ENCODE data around the gene PLXDC2. TPM values are rescaled to one million over a fixed set of nuclear protein-coding genes. Genes with fewer than 3 reads are reported as not detected.

Gene PLXDC2
- total and polyA plus RNA-seq, 2 donors, result 25.9 to 72.7 TPM

DNA sequence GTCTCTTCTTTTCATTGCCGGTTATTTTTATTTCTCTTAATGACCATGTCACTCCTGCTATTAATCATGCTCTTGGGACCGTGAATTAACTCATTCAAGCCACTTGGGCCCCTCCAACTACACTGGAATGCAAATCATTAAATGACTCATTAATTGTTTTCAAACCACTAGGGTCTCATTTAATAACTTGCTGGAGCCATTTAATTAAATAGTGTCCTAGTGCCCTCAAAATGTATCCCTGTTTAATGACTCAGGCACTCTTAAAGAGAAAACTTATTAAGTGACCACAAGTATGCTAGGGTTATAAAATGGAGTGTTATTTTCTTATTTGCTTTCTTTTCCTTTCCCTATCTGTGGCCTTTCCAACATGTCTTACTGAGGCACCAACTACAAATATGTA is 73.0 kb downstream of the PLXDC2 start:
- Histone ChIP-seq H3K27ac (ENCODE audit: low read depth) (no peak overlapping the region), H3K36me3 (ENCODE audit: insufficient read depth) (no peaks in the 10 kb centered on the region), H3K4me1 (ENCODE audit: insufficient read depth) (no peaks in the 10 kb centered on the region), H3K4me3 (ENCODE audit: low read depth, low read length) (no peak overlapping the region)
- no peak for DNase-seq (ENCODE audit: extremely low spot score)
- WGBS, result 69% methylated on average over 2 of the region's 2 CpGs

DNA sequence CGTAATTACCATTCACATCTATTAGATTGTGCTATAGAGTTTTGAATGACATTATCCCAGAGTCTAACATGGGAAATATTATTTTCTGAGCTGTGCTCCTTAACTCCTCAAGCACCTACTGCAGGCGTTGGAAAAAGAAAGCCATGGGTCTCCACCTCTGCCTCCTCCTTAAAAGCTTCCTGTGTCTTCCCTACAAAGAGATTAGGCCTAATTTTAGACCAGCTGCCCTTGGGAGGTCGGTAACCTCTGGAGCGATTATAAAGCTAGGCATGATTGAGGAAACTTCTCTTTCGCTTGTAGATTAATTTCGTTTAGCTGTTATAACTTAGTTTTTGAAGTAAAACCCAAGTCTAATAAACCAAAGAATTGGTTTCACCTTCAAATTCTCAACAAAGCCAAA is 75.2 kb downstream of the PLXDC2 start:
- Histone ChIP-seq H3K27ac (ENCODE audit: low read depth) (no peak overlapping the region), H3K4me3 (ENCODE audit: low read depth, low read length) (no peak overlapping the region), H3K36me3 (ENCODE audit: insufficient read depth) (peaks cover 3% of the 10 kb centered on the region), H3K4me1 (ENCODE audit: insufficient read depth) (no peaks in the 10 kb centered on the region)
- DNase-seq (ENCODE audit: extremely low spot score), result no peak
- WGBS, result 82% methylated on average over 6 of the region's 6 CpGs

DNA sequence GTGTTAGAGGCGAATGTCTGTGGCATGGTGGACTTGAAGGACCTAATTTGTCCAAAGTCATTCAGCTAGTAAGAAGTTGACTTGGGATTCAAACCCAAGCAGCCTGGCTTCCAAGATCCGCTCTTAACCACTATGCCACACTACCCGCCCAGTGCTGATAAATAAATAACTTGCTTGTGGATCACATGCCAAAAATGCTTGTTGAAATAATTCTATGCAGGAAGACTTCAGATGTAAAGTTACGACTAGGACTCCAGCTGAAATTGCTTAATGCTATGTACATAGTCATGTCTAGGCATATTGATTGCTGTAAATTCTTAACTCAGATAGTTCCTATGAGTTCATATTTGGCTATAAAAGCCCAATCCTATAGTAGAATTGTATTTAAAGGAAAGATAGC is 76.0 kb downstream of the PLXDC2 start:
- 85% methylated on average over 4 of the region's 4 CpGs for WGBS
- Histone ChIP-seq H3K4me3 (ENCODE audit: low read depth, low read length) (no peak overlapping the region), H3K27ac (ENCODE audit: low read depth) (no peak overlapping the region), H3K36me3 (ENCODE audit: insufficient read depth) (peaks cover 3% of the 10 kb centered on the region), H3K4me1 (ENCODE audit: insufficient read depth) (no peaks in the 10 kb centered on the region)
- DNase-seq (ENCODE audit: extremely low spot score), result no peak

DNA sequence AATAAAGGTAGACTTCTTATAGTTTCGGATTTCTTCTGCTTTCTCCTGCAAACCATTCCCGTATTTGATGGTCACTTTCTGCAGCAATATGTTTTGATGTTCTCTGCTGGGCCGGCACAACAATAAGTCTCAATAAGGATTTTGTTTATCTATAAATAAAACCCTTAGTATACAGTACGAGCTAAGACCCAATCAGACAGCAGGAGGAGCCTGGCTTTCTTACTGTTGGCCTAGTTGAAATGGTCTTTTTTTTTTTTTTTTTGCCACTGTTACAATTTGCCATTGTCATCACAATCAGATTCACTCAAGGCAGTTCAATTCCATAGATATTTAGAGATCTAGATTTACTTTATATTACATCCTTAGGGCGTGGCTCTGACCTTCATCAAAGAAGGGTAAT is 76.4 kb downstream of the PLXDC2 start:
- DNase-seq (ENCODE audit: extremely low spot score), result no peak
- WGBS, result 57% methylated on average over 5 of the region's 5 CpGs
- H3K36me3 ChIP-seq (ENCODE audit: insufficient read depth), result peaks cover 3% of the 10 kb centered on the region
- H3K4me1 ChIP-seq (ENCODE audit: insufficient read depth), result no peaks in the 10 kb centered on the region
- H3K4me3 ChIP-seq (ENCODE audit: low read depth, low read length), result no peak overlapping the region
- no peak overlapping the region for H3K27ac ChIP-seq (ENCODE audit: low read depth)

DNA sequence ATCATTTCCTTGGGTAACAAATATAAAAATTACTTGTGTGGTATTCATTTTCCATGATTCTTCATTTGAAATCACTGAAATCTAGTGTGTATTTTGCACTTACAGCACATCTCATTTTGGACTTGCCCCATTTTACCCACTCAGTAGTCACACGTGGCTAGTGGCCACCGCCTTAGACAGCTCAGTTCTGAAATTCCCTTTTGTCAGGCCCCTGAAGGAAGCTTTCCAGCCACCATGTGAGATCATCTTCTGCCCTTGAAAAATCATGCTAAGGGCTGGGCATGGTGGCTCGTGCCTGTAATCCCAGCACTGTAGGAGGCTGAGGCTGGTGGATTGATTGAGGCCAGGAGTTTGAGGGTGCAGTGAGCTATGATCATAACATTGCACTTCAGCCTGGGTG is 79.3 kb downstream of the PLXDC2 start:
- Histone ChIP-seq H3K4me3 (ENCODE audit: low read depth, low read length) (no peak overlapping the region), H3K36me3 (ENCODE audit: insufficient read depth) (peaks cover 3% of the 10 kb centered on the region), H3K4me1 (ENCODE audit: insufficient read depth) (no peaks in the 10 kb centered on the region), H3K27ac (ENCODE audit: low read depth) (no peak overlapping the region)
- WGBS, result 93% methylated on average over 3 of the region's 3 CpGs
- DNase-seq (ENCODE audit: extremely low spot score), result no peak

DNA sequence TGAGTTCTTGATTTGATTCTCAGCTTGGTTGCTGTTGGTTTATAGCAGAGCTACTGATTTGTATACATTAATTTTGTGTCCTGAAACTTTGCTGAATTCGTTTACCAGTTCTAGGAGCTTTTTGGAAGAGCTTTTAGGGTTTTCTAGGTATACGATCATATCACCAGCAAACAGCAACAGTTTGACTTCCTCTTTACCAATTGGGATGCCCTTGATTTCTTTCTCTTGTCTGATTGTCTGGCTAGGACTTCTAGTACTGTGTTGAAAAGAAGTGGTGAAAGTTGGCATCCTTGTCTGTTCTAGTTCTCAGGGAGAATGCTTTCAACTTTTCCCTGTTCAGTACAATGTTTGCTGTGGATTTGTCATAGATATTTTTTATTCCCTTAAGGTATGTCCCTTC is 86.2 kb downstream of the PLXDC2 start:
- DNase-seq (ENCODE audit: extremely low spot score), result no peak
- Histone ChIP-seq H3K4me1 (ENCODE audit: insufficient read depth) (no peaks in the 10 kb centered on the region), H3K36me3 (ENCODE audit: insufficient read depth) (no peaks in the 10 kb centered on the region), H3K27ac (ENCODE audit: low read depth) (no peak overlapping the region), H3K4me3 (ENCODE audit: low read depth, low read length) (no peak overlapping the region)
- 82% methylated on average over 2 of the region's 2 CpGs for WGBS

DNA sequence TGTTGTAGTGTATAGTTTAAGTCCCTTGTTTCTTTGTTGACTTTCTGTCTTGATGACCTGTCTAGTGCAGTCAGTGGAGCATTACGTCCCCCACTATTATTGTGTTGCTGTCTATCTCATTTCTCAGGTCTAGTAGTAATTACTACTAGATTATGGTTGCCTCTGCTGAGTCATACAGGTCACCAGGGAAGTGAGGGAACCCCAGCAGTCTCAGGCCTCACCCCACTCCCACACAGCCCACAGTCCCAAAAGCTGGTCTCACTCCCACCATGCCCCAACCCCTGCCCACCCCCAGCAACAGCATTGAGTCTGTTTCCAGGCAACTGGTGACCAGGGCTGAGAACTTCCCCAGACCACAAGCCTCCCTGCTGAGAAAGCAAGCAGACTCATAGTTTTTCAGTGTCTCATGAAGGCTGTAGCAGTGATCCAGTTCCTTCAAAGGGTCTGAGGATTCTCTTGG is 88.0 kb downstream of the PLXDC2 start:
- 96% methylated on average over 1 of the region's 1 CpG for WGBS
- Histone ChIP-seq H3K4me1 (ENCODE audit: insufficient read depth) (no peaks in the 10 kb centered on the region), H3K27ac (ENCODE audit: low read depth) (no peak overlapping the region), H3K36me3 (ENCODE audit: insufficient read depth) (no peaks in the 10 kb centered on the region), H3K4me3 (ENCODE audit: low read depth, low read length) (no peak overlapping the region)
- DNase-seq (ENCODE audit: extremely low spot score), result no peak

DNA sequence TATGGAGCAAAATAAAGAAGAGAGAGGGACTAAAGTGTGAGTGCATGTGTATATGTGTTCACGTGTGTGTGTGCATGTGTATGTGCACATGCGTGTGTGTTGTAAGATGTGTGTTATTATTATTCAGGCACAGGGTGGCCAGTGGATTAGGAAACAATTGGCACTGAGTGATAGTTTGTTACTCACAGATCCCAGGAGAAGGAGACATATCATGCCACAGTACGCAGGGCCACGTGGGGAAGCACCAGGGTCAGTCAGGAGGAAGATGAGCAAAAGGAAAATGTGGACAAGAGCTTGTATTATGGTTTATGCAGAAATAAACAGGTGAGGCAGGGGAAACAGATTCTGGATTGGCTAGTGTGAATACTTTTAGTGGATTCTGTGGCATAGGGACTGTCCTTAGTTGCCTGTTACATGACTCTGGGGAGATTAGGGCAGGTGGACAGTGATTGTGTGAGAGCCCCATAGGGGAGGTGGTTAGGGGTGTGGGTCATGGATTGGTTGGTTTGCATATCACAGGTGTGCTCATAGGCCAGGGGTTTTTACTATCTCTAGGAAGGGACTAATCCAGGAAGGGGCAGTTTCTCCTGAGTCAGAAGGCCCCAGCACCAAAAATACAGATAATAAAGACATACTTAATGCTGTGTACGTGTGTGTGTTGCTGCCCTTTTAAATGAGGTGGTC is 90.0 kb downstream of the PLXDC2 start:
- DNase-seq (ENCODE audit: extremely low spot score), result no peak
- WGBS, result 96% methylated on average over 5 of the region's 5 CpGs
- no peak overlapping the region for H3K4me3 ChIP-seq (ENCODE audit: low read depth, low read length)
- no peaks in the 10 kb centered on the region for H3K4me1 ChIP-seq (ENCODE audit: insufficient read depth)
- H3K36me3 ChIP-seq (ENCODE audit: insufficient read depth), result no peaks in the 10 kb centered on the region
- no peak overlapping the region for H3K27ac ChIP-seq (ENCODE audit: low read depth)

DNA sequence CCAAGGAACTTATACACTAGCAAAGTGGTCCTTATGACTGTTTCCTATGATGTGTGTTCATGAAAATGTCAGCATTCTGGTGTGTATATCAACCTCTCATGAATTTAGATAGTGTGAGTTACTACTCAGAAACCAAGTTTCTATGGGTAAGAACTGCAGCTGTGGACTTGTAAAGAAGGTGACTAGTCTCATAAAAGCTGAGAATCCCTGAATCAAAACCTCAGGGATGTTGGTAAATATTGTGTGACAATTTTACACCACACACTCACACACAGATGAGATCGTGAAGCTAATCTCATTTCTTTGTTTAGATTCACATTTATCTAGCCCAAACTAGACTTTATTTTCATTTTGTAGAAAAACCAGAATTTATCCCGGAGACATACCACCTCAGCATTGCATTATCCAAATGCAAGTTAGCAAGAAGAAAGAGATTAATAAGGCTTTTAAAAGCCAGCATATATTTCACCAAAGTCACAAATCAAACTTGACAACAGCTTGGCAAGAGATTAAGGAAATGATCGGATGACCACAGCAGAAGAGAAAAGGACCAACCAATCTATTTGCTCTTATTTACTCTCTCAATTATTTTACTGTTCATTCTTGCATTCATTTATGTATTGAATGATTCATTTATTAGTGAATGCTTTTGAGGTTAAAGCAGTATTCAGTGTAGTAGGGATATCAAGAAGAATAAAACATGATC is 92.9 kb downstream of the PLXDC2 start:
- no peaks in the 10 kb centered on the region for H3K4me1 ChIP-seq (ENCODE audit: insufficient read depth)
- 38% methylated on average over 3 of the region's 3 CpGs for WGBS
- H3K4me3 ChIP-seq (ENCODE audit: low read depth, low read length), result no peak overlapping the region
- no peak overlapping the region for H3K27ac ChIP-seq (ENCODE audit: low read depth)
- no peaks in the 10 kb centered on the region for H3K36me3 ChIP-seq (ENCODE audit: insufficient read depth)
- no peak for DNase-seq (ENCODE audit: extremely low spot score)

DNA sequence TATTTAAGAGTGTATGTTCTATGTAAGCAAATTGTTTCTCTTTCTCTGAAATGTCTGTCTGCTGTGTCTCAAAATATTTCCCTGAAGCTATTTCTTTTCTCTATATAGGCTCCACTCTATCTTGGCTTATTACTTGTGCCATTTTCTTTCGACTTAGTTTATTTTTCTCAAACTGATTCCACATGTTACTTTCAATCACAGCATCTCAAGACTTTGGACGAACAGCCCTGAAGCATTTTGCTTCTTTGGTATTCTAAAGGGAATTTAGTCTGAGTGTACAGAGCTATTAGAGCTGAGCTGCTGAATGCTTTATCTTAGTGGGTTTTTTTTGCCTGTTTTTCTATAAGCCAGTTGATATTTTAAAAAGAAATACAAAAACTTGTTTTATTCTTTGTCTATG is 95.7 kb downstream of the PLXDC2 start:
- Histone ChIP-seq H3K36me3 (ENCODE audit: insufficient read depth) (no peaks in the 10 kb centered on the region), H3K27ac (ENCODE audit: low read depth) (no peak overlapping the region), H3K4me1 (ENCODE audit: insufficient read depth) (no peaks in the 10 kb centered on the region), H3K4me3 (ENCODE audit: low read depth, low read length) (no peak overlapping the region)
- no peak for DNase-seq (ENCODE audit: extremely low spot score)
- WGBS, result 61% methylated on average over 2 of the region's 2 CpGs

DNA sequence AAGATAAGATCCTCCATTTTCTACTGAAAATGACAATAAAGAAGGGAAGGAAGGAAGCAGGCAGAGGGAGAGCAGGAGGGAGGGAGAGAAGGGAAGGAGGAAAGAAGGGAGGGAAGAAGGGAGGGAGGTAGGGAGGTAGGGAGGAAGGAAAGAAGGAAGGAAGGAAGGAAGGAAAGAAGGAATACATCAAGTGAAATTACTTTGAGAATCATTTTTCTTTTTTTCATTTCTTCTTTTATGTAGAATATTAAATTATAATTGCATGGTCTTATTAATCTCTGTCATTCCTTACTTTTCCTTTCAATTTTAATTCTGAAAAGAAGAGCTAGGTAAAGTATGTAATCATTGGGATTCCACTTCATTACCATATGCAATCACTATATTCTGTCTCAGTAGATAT is 97.8 kb downstream of the PLXDC2 start:
- Histone ChIP-seq H3K27ac (ENCODE audit: low read depth) (no peak overlapping the region), H3K4me3 (ENCODE audit: low read depth, low read length) (no peak overlapping the region), H3K36me3 (ENCODE audit: insufficient read depth) (no peaks in the 10 kb centered on the region), H3K4me1 (ENCODE audit: insufficient read depth) (no peaks in the 10 kb centered on the region)
- DNase-seq (ENCODE audit: extremely low spot score), result no peak

DNA sequence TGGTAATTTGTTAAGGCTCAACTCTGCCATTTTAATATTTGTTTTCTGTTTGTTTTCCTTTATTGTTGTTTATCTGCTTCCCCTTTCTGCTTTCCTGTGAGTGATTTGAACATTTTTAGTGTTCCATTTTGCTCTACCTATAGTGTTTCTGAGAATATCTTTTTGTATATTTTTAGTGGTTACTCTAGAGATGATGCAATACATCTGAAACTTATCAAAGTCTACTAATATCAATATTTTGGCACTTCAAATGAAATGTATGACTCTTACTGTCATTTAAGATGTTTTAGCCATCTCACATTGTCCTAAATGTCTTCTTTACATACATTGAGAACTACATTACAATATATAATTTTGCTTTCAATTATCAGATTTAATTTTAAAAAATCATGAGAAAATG is 98.9 kb downstream of the PLXDC2 start:
- H3K4me3 ChIP-seq (ENCODE audit: low read depth, low read length), result no peak overlapping the region
- peaks cover 2% of the 10 kb centered on the region for H3K4me1 ChIP-seq (ENCODE audit: insufficient read depth)
- H3K36me3 ChIP-seq (ENCODE audit: insufficient read depth), result no peaks in the 10 kb centered on the region
- no peak overlapping the region for H3K27ac ChIP-seq (ENCODE audit: low read depth)
- DNase-seq (ENCODE audit: extremely low spot score), result no peak

DNA sequence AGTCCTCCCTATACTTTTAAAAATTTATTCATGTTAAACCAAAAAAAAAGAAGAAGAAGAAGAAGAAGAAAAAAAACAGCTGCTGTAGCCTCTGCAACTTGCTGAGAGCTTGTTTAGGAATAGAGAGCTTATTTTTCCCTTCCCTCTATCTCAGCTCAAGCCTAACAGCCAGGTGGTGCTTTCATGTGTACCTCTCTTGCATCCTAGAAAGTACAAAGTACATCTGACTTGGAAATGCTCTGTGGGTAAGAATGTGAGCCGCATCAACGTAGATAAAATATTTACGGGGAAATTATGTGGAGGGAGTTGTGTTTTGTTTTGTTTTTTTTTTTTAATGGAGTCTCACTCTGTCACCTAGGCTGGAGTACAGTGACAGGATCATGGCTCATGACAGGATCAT is 99.6 kb downstream of the PLXDC2 start:
- peaks cover 2% of the 10 kb centered on the region for H3K4me1 ChIP-seq (ENCODE audit: insufficient read depth)
- no peak for DNase-seq (ENCODE audit: extremely low spot score)
- no peak overlapping the region for H3K4me3 ChIP-seq (ENCODE audit: low read depth, low read length)
- WGBS, result 76% methylated on average over 3 of the region's 3 CpGs
- no peak overlapping the region for H3K27ac ChIP-seq (ENCODE audit: low read depth)
- no peaks in the 10 kb centered on the region for H3K36me3 ChIP-seq (ENCODE audit: insufficient read depth)

DNA sequence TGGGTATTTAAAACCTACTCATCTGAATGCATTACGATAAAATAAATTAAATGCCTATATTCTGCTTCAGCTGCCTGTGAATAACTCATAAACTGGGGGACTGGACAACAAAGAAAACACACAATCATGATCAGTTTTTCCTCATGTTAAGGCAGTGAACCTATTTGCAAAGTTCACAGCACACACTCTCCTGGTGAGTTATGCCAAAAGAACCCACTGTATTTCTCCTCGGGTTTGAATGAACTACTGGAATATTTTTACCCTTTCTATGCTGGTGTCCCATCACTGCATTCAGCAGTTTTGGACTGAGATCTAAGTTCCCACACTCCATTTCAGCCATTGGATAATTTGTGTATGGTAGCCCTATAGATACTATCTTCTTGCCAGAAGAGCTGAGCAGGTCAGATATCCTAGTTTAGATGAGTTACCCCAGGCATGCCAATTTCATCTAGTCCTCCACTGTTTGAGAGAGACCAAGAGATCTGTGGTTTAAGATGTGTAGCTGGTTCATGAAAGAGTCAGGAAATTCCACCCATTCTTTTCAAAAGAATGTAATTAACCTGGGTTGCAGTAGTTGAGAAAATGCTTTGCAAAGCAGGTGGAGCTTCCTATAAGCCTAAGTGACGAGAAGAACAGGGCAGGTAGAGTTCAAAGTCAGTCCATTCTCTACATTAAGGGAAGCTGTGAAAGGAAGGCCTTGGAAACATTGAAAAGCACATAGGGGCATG is 101.7 kb downstream of the PLXDC2 start:
- Histone ChIP-seq H3K36me3 (ENCODE audit: insufficient read depth) (no peaks in the 10 kb centered on the region), H3K4me3 (ENCODE audit: low read depth, low read length) (no peak overlapping the region), H3K4me1 (ENCODE audit: insufficient read depth) (peaks cover 2% of the 10 kb centered on the region), H3K27ac (ENCODE audit: low read depth) (no peak overlapping the region)
- WGBS, result 61% methylated on average over 3 of the region's 3 CpGs
- no peak for DNase-seq (ENCODE audit: extremely low spot score)

All from urinary bladder (tissue), 4 donors.